ENCODE measurements around the gene REG4.

GRCh38 chr1:119838236-119838635 is 27.0 kb upstream of the REG4 start:
- TF ChIP-seq CTCF (IDR thresholded peaks at IDR 0.05): no peak
- TF ChIP-seq POLR2A (IDR thresholded peaks at IDR 0.05): no peak
- TF ChIP-seq EP300 (IDR thresholded peaks at IDR 0.05): no peak
